Transverse colon (tissue), 4 donors: Measurements from ENCODE around the gene HNRNPA1. TPM values are rescaled to one million over a fixed set of nuclear protein-coding genes. Genes with fewer than 3 reads are reported as not detected.

Source experiments
- DNase-seq: peaks from one replicate; pipeline ENCODE4 v3.0.0-alpha.2; 2019
- H3K27ac ChIP-seq, 4 donors: fragments of 200-600 bp; sonication (generic); 2 replicates each; pipeline ENCODE4 v1.5.1; 2016 to 2018; ENCODE audit warnings: inconsistent platforms in 4 of 4
- H3K27me3 ChIP-seq: fragments of 200-600 bp; sonication (generic); 2 replicates; pipeline ENCODE4 v1.5.1; 2017; ENCODE audit warnings: inconsistent platforms
- H3K36me3 ChIP-seq, 4 donors: fragments of 200-600 bp; sonication (generic); 2 replicates each; pipeline ENCODE4 v1.5.1; 2017 to 2019; ENCODE audit warnings: inconsistent platforms in 4 of 4
- H3K4me1 ChIP-seq, 4 donors: fragments of 200-600 bp; sonication (generic); 2 replicates each; pipeline ENCODE4 v1.5.1; 2017 to 2020; ENCODE audit warnings: inconsistent platforms in 4 of 4
- H3K4me3 ChIP-seq, 4 donors: fragments of 200-600 bp; sonication (generic); 1 replicate in 1 of 4; 2 replicates in 3 of 4; pipeline versions ENCODE4 v1.5.1 to v1.6.1; 2017 to 2019; ENCODE audit warnings: inconsistent platforms in 4 of 4
- H3K9me3 ChIP-seq, 2 donors: fragments of 200-600 bp; sonication (generic); 2 replicates each; pipeline ENCODE4 v1.5.1; 2017 to 2019; ENCODE audit warnings: inconsistent platforms in 2 of 2
- EP300 ChIP-seq: sonication (generic); formaldehyde crosslinking; IDR thresholded peaks from one replicate; pipeline ENCODE4 v1.6.1; 2017; ENCODE audit warnings: antibody characterized with exemption, low read depth
- POLR2A ChIP-seq: fragments of 450-650 bp; IDR thresholded peaks from one replicate; pipeline ENCODE4 v1.6.1; 2016; ENCODE audit warnings: antibody characterized with exemption, mild to moderate bottlenecking, moderate library complexity
- POLR2AphosphoS5 ChIP-seq, 3 donors: sonication (generic); formaldehyde crosslinking; IDR thresholded peaks; one replicate each; pipeline ENCODE4 v1.6.1; 2016; ENCODE audit warnings: antibody characterized with exemption in 3 of 3
- WGBS, 2 donors: methylation state at CpG; one replicate each; pipeline ENCODE4 v1.1.5; 2018; ENCODE audit warnings: low coverage in 1 of 2; 5-methylcytosine and 5-hydroxymethylcytosine counted together
- in situ Hi-C, 4 donors: fragments of 200-750 bp; cut with MboI; loops; one replicate each; pipeline versions ENCODE4 v1.15.0 to v1.15.1; 2017; ENCODE audit warnings: low sequenced_read_pairs in 3 of 4, low pct_ligation_motif_present in 1 of 4, low pct_unique_long_range_greater_than_20kb in 1 of 4
- intact Hi-C: fragments of 100-400 bp; cut with DNase I; formaldehyde crosslinking; loops from one replicate; pipeline ENCODE4 v1.15.1; 2023; ENCODE audit warnings: low total_unique reads
- total RNA-seq, 4 donors: library from RNA; depleted of rRNA; stranded (reverse); fragments of >200 nt; gene quantifications; one replicate each; pipeline ENCODE4 v1.1.0, GENCODE V29; 2016
- TF ChIP-seq, protein P1 (sequence below), 5 experiments: fragments of 200-600 bp in 3 of 5; fragments of 450-650 bp in 2 of 5; sonication (generic) in 3 of 5; IDR thresholded peaks; 1 replicate in 2 of 5; 2 replicates in 3 of 5; pipeline ENCODE4 v1.5.1; 2016 to 2017; ENCODE audit warnings: antibody characterized with exemption in 5 of 5, inconsistent platforms in 3 of 5, mild to moderate bottlenecking in 2 of 5, moderate library complexity in 1 of 5

Gene HNRNPA1
- total RNA-seq, 4 donors from 2014 or later = 104 to 747 (median 326) TPM

DNA sequence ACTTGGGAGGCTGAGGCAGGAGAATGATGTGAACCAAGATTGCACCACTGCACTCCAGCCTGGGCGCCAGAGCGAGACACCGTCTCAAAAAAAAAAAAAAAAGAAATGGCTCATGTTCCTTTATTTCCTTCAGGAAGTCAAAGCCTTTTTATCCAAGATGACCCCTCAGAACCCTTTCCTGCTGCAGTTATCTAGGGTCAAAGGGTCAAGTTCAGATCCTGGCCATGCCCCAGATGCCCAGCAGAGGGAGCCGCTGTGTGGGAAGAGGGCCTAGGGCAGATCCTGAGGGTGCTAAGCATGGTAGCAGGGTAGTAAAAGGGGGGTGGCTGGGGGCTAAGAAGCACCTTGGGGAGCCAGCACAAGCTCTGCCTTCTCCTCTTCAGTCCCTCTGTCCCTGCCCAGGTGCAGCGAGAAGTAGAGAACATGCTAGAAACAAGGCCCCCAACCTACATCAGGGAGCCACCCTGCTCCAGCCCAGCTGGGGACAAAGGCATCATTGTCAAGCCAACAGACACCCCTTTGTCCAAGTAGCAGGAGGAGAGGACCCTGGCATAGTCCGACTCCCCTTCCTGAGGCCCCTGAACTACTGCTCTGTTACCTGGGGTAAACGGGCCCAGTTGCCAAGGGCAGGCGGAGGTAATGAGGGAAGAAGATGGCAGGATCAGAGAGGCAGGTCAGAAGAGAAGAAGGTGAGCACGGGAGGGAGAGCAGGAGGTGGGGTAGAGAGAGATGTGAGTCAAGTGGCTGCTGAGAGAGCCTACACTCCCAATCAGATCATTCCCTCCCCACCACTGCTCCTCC lies 13.8 kb downstream of the HNRNPA1 start:
- intact Hi-C loops = loop anchor here (5.0 kb wide), 1 partner anchor 68 kb away; the partner anchor contains the start of gene GPR84
- Histone ChIP-seq H3K27ac (no peak overlapping the region), H3K9me3 (no peaks in the 10 kb centered on the region), H3K36me3 (no peaks in the 10 kb centered on the region), H3K27me3 (peaks cover 10% of the 10 kb centered on the region), H3K4me3 (no peak overlapping the region), H3K4me1 (peaks cover 0 to 7% (median 0%) of the 10 kb centered on the region in 4 donors)
- TF ChIP-seq POLR2A = no peak
- no peak for TF ChIP-seq POLR2AphosphoS5 (IDR thresholded peaks at IDR 0.05)
- TF ChIP-seq, protein P1, sequence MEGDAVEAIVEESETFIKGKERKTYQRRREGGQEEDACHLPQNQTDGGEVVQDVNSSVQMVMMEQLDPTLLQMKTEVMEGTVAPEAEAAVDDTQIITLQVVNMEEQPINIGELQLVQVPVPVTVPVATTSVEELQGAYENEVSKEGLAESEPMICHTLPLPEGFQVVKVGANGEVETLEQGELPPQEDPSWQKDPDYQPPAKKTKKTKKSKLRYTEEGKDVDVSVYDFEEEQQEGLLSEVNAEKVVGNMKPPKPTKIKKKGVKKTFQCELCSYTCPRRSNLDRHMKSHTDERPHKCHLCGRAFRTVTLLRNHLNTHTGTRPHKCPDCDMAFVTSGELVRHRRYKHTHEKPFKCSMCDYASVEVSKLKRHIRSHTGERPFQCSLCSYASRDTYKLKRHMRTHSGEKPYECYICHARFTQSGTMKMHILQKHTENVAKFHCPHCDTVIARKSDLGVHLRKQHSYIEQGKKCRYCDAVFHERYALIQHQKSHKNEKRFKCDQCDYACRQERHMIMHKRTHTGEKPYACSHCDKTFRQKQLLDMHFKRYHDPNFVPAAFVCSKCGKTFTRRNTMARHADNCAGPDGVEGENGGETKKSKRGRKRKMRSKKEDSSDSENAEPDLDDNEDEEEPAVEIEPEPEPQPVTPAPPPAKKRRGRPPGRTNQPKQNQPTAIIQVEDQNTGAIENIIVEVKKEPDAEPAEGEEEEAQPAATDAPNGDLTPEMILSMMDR (IDR thresholded peaks at IDR 0.05) = peak; percentile 67 to 87 (median 80)
- DNase-seq = peak; percentile 75
- in situ Hi-C loops = loop anchor here in 1 of 4 donors (10.0 kb wide), 1 partner anchor 70 kb away; the partner anchor contains the start of gene GPR84
- WGBS, 2 donors = 35 to 63% methylated on average over 6 to 9 of the region's 9 CpGs

- in situ Hi-C loops = loop anchor here in 1 of 4 donors (10.0 kb wide), 1 partner anchor 70 kb away; the partner anchor contains the start of gene GPR84
These were observed 14.5 kb downstream of the HNRNPA1 start for GRCh38 chr12:54294953-54295566.

GRCh38 chr12:54296393-54297099 lies 16.0 kb downstream of the HNRNPA1 start:
- Histone ChIP-seq H3K36me3 (no peaks in the 10 kb centered on the region), H3K9me3 (no peaks in the 10 kb centered on the region), H3K4me3 (no peak overlapping the region), H3K4me1 (peaks cover 7 to 18% (median 9%) of the 10 kb centered on the region in 4 donors), H3K27me3 (peaks cover 32% of the 10 kb centered on the region), H3K27ac (no peak overlapping the region)
- in situ Hi-C loops = loop anchor here in 1 of 4 donors (10.0 kb wide), 1 partner anchor 68 kb away; the partner anchor contains the start of gene GPR84
- 83 to 100% methylated on average over 1 to 5 of the region's 5 CpGs for WGBS, 2 donors
- no peak for DNase-seq
- intact Hi-C loops = no loop called here
- TF ChIP-seq, protein P1 (IDR thresholded peaks at IDR 0.05) = no peak

More at GRCh38 chr12:54294953-54295566, 14.5 kb downstream of the HNRNPA1 start:
- H3K9me3 ChIP-seq = no peaks in the 10 kb centered on the region
- H3K27me3 ChIP-seq = peaks cover 17% of the 10 kb centered on the region
- 69 to 89% methylated on average over 8 to 9 of the region's 9 CpGs for WGBS, 2 donors
- peaks cover 0 to 6% (median 0%) of the 10 kb centered on the region in 4 donors for H3K4me1 ChIP-seq
- no peak for DNase-seq
- H3K36me3 ChIP-seq = no peaks in the 10 kb centered on the region
- TF ChIP-seq POLR2A (no peak), POLR2AphosphoS5 (IDR thresholded peaks at IDR 0.05) (no peak), EP300 (no peak)
- TF ChIP-seq, protein P1 (IDR thresholded peaks at IDR 0.05) = no peak
- intact Hi-C loops = loop anchor here (5.0 kb wide), 1 partner anchor 67 kb away; the partner anchor contains the start of gene GPR84
- no peak overlapping the region for H3K27ac ChIP-seq
- no peak overlapping the region for H3K4me3 ChIP-seq

GRCh38 chr12:54298904-54299303 lies 18.4 kb downstream of the HNRNPA1 start:
- Histone ChIP-seq H3K9me3 (no peaks in the 10 kb centered on the region), H3K4me3 (no peak overlapping the region), H3K27ac (no peak overlapping the region), H3K27me3 (peaks cover 44% of the 10 kb centered on the region), H3K36me3 (no peaks in the 10 kb centered on the region), H3K4me1 (peaks cover 7 to 15% (median 9%) of the 10 kb centered on the region in 4 donors)
- no peak for TF ChIP-seq POLR2A
- TF ChIP-seq, protein P1 (IDR thresholded peaks at IDR 0.05) = no peak
- intact Hi-C loops = no loop called here
- no peak for DNase-seq
- 88 to 91% methylated on average over 5 of the region's 5 CpGs for WGBS, 2 donors
- in situ Hi-C loops = loop anchor here in 1 of 4 donors (10.0 kb wide), 1 partner anchor 66 kb away; the partner anchor contains the start of gene GPR84
